Left cardiac atrium (tissue), 4 donors: ENCODE data around the gene DLGAP1. TPM values are rescaled to one million over a fixed set of nuclear protein-coding genes. Genes with fewer than 3 reads are reported as not detected.

Experiments
- ATAC-seq, 2 donors: fragments of 200-7000 bp; cut with Tn5 transposase; one replicate each; pipeline ENCODE4 v1.9.1; 2020; ENCODE audit warnings: mild to moderate bottlenecking in 2 of 2, moderate library complexity in 2 of 2
- DNase-seq: peaks from one replicate; pipeline ENCODE4 v3.0.0-alpha.2; 2020
- intact Hi-C, 2 donors: fragments of 100-400 bp; cut with DNase I; formaldehyde crosslinking; loops; one replicate each; pipeline versions ENCODE4 v1.14.1 to v1.15.1; 2022 to 2023
- total RNA-seq, 2 donors: library from RNA; stranded (reverse); fragmentation: NEBNext Ultra II Directional; extraction: Animal tissue kit (Norgen Biotek cat#: 25700); gene quantifications; one replicate each; pipeline ENCODE4 v1.2.1, GENCODE V29; 2021
- donor health status: DM: no; HTN: yes; CAD: no.
- donor health status: DM: no; HTN: yes; CAD: no; lungs with severe emphysema.
- donor health status: DM: yes; HTN: yes; CAD: no.
- donor health status: Dilated cardiomyopathy.

Gene DLGAP1
- total RNA-seq, 2 donors from 2014 or later: 0.29 to 0.47 TPM

DNA sequence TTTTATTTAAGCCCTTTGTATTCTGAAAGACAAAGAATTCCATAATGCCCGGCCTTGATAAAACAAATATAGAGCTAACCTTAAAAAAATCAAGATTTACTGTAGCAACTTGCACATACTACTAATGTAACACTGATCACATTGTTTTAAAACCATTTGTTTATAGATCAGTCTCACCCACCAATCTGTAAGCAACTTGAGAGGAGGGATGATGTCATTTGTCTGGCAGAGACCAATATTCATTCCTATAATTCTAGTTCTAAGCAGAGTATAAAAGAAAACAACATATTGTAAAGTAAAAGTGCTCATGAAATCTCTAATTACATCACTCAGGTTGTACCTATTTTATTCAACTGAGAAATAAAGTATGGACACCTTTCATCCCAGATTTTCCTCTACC lies 624.5 kb downstream of the DLGAP1 start:
- intact Hi-C loops: no loop called here
- DNase-seq (no peak), ATAC-seq (no peak)

- no peak for ATAC-seq
- no peak for DNase-seq
- intact Hi-C loops: no loop called here
These were observed 627.8 kb downstream of the DLGAP1 start for GRCh38 chr18:3827236-3827845.

DNA sequence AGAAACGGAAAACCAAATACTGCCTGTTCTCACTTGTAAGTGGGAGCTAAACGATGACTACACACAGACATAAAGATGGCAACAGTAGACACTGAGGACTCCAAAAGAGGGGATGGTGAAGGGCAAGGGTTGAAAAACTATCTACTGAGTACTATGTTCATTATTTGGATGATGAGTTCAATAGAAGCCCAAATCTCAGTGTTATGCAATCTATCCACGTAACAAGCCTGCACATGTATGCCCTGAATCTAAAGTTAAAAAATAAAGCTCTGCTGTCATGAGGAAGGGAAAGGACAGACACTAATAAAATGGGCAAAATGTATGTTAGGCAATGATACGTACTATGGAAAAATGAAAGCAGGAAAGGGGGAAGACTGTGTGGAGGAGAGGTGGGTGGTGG lies 629.1 kb downstream of the DLGAP1 start:
- intact Hi-C loops: no loop called here

GRCh38 chr18:3824101-3824500 lies 631.0 kb downstream of the DLGAP1 start:
- intact Hi-C loops: no loop called here
- ATAC-seq (no peak), DNase-seq (no peak)

More for the DNA sequence above, 629.1 kb downstream of the DLGAP1 start:
- DNase-seq: no peak
- no peak for ATAC-seq

DNA sequence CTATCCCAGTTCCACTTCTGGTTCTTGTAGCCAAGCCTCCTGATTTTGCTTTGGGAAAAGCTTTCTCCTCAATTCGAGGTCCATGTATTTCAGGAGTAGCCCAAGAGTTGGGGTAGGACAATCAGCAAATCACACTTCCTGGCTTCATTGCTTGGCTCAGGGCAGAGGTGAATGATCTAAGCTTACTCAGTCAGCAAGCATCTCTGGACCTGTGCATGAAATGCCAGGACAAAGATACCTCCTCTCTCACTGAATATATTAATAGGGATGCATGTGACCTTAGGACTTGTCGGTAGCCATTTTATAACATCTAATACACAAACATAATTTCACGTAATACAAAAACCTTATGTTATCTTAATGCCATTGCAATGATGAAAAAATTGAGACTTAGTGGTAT lies 632.0 kb downstream of the DLGAP1 start:
- ATAC-seq (no peak), DNase-seq (no peak)
- intact Hi-C loops: no loop called here

DNA sequence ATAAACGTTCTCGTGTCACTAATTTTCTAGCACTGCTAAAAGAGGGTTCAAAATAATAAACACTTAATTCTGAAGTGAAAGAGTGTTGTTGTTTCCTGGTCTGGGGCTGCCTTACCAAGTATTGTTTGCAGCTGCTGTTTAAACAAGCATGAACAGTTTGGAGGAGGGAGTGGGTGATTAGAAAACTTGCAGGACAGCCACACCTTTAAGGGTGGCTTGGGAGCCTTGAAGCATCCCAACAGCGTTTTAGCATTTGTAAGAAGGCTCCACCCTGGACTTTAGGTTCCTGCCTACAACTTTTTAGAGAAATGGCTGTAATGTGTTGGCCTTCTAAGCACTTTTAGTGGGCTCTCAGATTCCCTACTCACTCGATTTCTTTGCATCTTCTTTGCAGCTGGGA lies 633.6 kb downstream of the DLGAP1 start:
- intact Hi-C loops: no loop called here
- DNase-seq: no peak
- ATAC-seq: no peak

- intact Hi-C loops: no loop called here
- no peak for DNase-seq
These were observed 635.1 kb downstream of the DLGAP1 start for GRCh38 chr18:3819961-3820360.

DNA sequence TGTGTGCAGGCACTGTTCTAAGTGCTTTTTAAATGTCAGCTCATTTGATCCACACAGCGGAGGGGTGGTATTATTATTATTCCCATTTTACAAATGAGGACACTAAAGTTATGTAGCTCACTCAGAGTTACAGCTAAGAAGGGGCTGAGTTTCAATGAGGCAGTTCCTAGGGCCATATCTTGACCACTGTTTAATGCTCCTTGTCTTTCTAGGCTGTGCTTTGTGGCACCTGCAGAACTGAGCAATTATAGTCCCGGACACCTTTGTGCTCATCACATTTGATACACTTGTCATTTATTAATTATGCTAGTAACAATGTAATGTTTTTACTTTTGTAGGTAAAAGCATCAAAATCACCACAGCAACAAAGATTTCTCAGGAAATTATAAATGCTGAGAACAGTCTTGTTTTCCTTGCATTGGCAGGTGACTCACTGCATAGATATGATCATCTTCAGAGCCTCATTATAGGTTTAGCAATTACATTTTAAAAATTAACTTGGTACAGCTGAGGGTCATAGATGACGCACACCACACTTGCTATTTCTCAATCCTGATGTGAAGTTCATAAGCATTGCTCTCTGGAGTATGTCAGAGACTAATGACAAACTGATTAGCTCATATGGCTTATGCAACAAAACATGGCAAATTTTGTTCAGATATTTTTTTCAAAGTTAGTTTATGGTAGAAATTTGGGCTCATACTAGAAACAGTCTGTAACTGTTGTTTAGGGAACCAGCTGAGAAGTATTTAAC lies 638.3 kb downstream of the DLGAP1 start:
- DNase-seq (no peak), ATAC-seq (peak; percentile 38 to 97)
- intact Hi-C loops: no loop called here

More at GRCh38 chr18:3819961-3820360, 635.1 kb downstream of the DLGAP1 start:
- no peak for ATAC-seq

GRCh38 chr18:3815991-3816390 lies 639.1 kb downstream of the DLGAP1 start:
- intact Hi-C loops: no loop called here
- ATAC-seq (no peak), DNase-seq (no peak)

GRCh38 chr18:3814816-3815215 lies 640.3 kb downstream of the DLGAP1 start:
- DNase-seq (no peak), ATAC-seq (no peak)
- intact Hi-C loops: no loop called here

DNA sequence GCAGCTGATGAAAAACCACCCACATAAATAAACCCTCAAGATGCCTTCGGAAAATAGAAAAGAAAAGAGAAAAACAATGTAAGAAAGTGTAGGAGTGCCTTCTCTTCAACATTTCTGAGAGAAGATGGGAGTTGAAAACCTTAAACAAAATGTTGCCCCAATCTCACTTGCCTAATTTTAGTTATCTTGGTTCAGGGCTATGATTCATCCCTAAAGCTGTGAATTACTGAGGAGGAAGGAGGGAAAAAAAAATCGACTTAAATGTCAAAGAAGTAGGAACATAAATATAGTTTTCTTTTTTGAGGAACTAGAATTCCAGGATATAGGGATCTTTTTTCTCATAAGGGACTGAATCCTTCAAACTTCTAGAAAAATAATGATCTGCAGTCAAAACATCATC lies 644.8 kb downstream of the DLGAP1 start:
- intact Hi-C loops: no loop called here
- DNase-seq (no peak), ATAC-seq (peak in 1 of 2 donors; percentile 72)

DNA sequence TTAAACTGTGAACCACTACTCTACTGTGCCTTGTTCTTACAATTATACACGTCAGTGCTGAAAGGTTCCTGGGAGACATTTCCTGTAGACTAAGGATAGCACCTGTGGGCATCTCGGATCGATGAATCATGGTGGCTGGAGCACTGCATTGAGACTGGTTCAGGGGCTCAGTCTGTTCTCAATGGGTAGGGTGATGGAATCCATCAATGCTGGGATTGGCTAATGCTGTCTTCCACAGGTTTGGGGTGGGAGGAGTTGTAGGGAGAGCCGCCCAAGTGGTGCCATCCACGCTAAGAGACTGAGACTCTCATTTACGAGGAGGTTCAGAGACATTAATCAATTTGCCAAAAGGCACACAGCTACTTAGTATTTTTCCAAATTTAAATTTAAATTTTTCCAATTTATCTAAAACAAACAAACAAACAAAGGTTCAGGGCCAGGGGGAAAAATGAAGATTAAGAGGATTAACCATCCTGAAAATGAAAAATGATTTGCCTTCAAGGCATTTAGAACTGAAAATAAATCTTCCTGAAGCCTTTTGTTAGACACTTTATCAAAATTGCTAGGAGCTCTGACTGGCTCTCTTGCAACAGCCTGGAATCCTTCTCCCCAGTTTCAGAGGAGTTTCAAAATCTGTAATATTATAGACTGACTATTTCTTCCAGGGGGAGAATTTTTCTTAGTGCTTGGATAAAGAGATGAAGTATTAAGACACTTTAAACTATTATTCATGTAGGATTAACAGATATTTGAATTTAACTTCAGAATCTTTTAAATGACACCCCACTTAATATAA lies 645.9 kb downstream of the DLGAP1 start:
- ATAC-seq: peak in 1 of 2 donors; percentile 66
- DNase-seq: no peak
- intact Hi-C loops: no loop called here

DNA sequence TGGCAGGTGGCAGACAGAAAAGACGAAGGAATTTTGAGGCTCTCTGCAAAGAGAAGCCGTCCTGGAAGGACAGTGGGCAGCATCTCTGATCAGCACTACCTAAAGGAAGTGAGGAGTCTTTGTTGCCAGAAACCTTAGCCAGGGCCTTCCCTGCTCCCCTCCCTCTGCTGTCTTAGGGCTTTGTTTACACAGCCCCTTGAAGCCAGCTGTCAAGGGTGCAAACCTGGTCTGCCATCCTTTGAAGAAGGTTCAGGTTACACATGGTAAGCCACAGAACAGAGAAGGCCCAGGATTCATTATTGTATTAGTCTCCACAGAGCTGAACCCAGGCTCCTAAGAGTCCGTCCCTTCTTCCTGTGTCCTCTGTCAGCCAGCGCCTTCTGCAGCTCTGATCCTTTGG lies 648.5 kb downstream of the DLGAP1 start:
- DNase-seq (no peak), ATAC-seq (no peak)
- intact Hi-C loops: no loop called here

- intact Hi-C loops: no loop called here
- DNase-seq (no peak), ATAC-seq (no peak)
These were observed 650.8 kb downstream of the DLGAP1 start for GRCh38 chr18:3804336-3804735.

- intact Hi-C loops: no loop called here
- DNase-seq (no peak), ATAC-seq (no peak)
These were observed 651.8 kb downstream of the DLGAP1 start for GRCh38 chr18:3803350-3803749.

DNA sequence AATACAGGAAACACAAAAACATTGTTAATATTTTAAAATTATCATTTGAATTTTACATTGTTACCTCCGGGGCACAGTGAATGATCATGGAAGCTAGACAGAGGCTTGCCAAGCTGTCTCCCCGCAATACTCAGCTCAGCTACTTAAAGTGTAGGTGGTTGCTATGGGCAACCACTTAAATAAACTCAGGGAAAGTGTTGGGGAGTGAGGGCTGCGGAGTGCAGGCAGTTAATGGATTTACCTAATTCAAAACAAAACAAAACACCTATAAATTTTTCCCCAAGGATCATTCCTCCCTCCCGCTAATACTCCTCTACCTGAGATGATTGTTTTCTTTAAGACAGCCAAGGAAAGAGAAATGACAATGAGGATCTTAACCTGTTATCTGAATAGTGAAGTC lies 655.6 kb downstream of the DLGAP1 start:
- ATAC-seq (peak in 1 of 2 donors; percentile 71), DNase-seq (no peak)
- intact Hi-C loops: no loop called here

DNA sequence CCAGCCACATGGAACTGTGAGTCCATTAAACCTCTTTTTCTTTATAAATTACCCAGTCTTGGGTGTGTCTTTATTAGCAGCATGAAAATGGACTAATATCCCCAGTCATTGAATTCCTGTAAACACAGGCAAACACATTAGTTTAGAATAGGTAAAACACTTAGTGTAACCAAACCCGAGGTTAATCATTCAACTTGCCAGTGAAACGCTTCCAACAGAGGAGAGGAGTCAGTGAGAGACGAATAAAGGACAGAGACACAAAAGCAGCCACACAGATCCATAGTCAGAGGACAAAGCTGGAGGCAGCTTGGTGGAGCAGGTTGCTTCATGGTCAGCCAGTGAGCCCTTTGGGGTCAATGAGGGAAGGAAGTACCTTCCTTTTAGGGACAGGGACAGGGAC lies 657.1 kb downstream of the DLGAP1 start:
- ATAC-seq: no peak
- intact Hi-C loops: no loop called here
- no peak for DNase-seq

- intact Hi-C loops: no loop called here
- no peak for ATAC-seq
- DNase-seq: no peak
These were observed 658.7 kb downstream of the DLGAP1 start for GRCh38 chr18:3796434-3796833.

DNA sequence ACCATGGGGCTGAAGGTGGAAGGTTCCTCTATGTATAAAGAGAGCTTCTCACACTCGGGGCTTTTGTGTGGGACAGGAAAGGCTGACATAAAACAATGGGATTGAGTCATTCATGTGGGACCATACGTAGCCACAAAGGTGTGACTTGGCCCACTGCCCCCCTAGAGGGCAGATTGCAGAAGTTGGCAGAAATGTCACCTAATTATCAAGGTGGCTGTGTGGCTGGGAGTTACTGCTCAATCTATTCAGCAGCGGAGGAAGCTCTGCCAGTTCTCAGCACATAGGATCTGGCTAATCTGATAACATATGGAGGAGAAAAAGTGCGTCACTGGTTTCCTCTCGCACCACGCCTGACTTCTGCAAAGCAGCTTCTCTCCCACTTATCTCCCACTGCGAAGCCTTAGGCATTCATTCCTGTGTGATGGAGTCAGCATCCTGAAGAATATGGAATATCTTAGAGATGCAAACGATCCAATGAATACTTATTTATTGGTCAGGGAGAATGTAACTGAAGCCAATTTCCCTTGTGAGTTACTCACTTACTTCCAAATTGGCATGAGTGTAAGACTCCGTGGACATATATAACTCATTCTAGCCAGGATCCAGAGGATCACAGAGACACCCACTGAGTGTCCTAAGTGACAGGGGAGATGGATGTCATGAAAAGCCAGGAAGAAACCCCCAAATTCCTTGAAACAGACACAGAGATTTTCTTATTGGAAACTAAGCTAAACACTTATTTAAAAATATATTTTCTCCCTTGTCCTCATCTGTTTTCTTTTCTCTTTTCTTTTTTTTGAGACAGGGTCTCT lies 660.4 kb downstream of the DLGAP1 start:
- peak; percentile 38 to 81 for ATAC-seq
- intact Hi-C loops: no loop called here
- DNase-seq: peak; percentile 30
